Endothelial cell (in vitro differentiated cells): ENCODE measurements around the gene FAM13B. TPM values are rescaled to one million over a fixed set of nuclear protein-coding genes. Genes with fewer than 3 reads are reported as not detected.

Experiments used
- DNase-seq: peaks from one replicate; pipeline ENCODE4 v3.0.0; 2021; ENCODE audit warnings: low spot score
- H3K27ac Mint-ChIP-seq: one replicate; pipeline ENCODE4 v1.8.0; 2021; ENCODE audit warnings: mixed read lengths, inconsistent platforms; ENCODE audit not compliant: unreplicated experiment
- H3K27me3 Mint-ChIP-seq: one replicate; pipeline ENCODE4 v1.8.0; 2021; ENCODE audit warnings: mild to moderate bottlenecking, moderate library complexity, mixed read lengths, inconsistent platforms; ENCODE audit not compliant: unreplicated experiment
- H3K36me3 Mint-ChIP-seq: one replicate; pipeline ENCODE4 v1.8.0; 2021; ENCODE audit warnings: mild to moderate bottlenecking, low read depth, mixed read lengths, inconsistent platforms; ENCODE audit not compliant: unreplicated experiment
- H3K4me1 Mint-ChIP-seq: one replicate; pipeline ENCODE4 v1.8.0; 2021; ENCODE audit warnings: mild to moderate bottlenecking, mixed read lengths, inconsistent platforms; ENCODE audit not compliant: unreplicated experiment
- H3K4me3 Mint-ChIP-seq: one replicate; pipeline ENCODE4 v1.8.0; 2021; ENCODE audit warnings: mild to moderate bottlenecking, mixed read lengths, inconsistent platforms; ENCODE audit not compliant: unreplicated experiment
- H3K9me3 Mint-ChIP-seq: one replicate; pipeline ENCODE4 v1.8.0; 2021; ENCODE audit warnings: mixed read lengths, inconsistent platforms; ENCODE audit not compliant: unreplicated experiment
- CTCF ChIP-seq: fragments of 200-600 bp; sonication (generic); IDR thresholded peaks from one replicate; pipeline ENCODE4 v1.5.0; 2021; ENCODE audit warnings: antibody characterized with exemption; ENCODE audit not compliant: unreplicated experiment
- total RNA-seq: library from RNA; stranded (reverse); fragmentation: NEBNext Ultra II Directional; extraction: Animal tissue kit (Norgen Biotek cat#: 25700); gene quantifications from one replicate; pipeline ENCODE4 v1.2.1, GENCODE V29; 2021; ENCODE audit not compliant: unreplicated experiment

The FAM13B gene
- total RNA-seq, 1 donor from 2014 or later: 31.2 TPM

GRCh38 chr5:137960819-137961218 lies 72.1 kb downstream of the FAM13B start:
- Mint-ChIP-seq H3K27me3 (peaks cover 3% of the 10 kb centered on the region), H3K4me3 (no peak overlapping the region), H3K4me1 (peaks cover 3% of the 10 kb centered on the region), H3K9me3 (no peaks in the 10 kb centered on the region), H3K36me3 (peaks cover 23% of the 10 kb centered on the region), H3K27ac (no peak overlapping the region)
- no peak for DNase-seq
- no peak for TF ChIP-seq CTCF

- Mint-ChIP-seq H3K27ac (no peak overlapping the region), H3K4me3 (no peak overlapping the region), H3K36me3 (peaks cover 16% of the 10 kb centered on the region), H3K4me1 (peaks cover 3% of the 10 kb centered on the region), H3K27me3 (peaks cover 3% of the 10 kb centered on the region), H3K9me3 (no peaks in the 10 kb centered on the region)
- no peak for DNase-seq
- no peak for TF ChIP-seq CTCF
Observed at GRCh38 chr5:137960141-137960540, 72.7 kb downstream of the FAM13B start.

- Mint-ChIP-seq H3K9me3 (no peaks in the 10 kb centered on the region), H3K36me3 (peaks cover 16% of the 10 kb centered on the region), H3K27me3 (peaks cover 3% of the 10 kb centered on the region), H3K27ac (no peak overlapping the region), H3K4me1 (peaks cover 3% of the 10 kb centered on the region), H3K4me3 (no peak overlapping the region)
- no peak for TF ChIP-seq CTCF
- DNase-seq: no peak
Observed at GRCh38 chr5:137959488-137959887, 73.4 kb downstream of the FAM13B start.

- H3K4me3 Mint-ChIP-seq: no peak overlapping the region
- TF ChIP-seq CTCF: no peak
- DNase-seq: no peak
- H3K27ac Mint-ChIP-seq: no peak overlapping the region
- H3K36me3 Mint-ChIP-seq: peaks cover 21% of the 10 kb centered on the region
- H3K9me3 Mint-ChIP-seq: no peaks in the 10 kb centered on the region
- peaks cover 3% of the 10 kb centered on the region for H3K4me1 Mint-ChIP-seq
- peaks cover 3% of the 10 kb centered on the region for H3K27me3 Mint-ChIP-seq
Observed at GRCh38 chr5:137957948-137958347, 74.9 kb downstream of the FAM13B start.

- Mint-ChIP-seq H3K9me3 (no peaks in the 10 kb centered on the region), H3K27ac (peak overlapping the region; percentile 42), H3K27me3 (peaks cover 5% of the 10 kb centered on the region), H3K4me1 (no peaks in the 10 kb centered on the region), H3K36me3 (peaks cover 31% of the 10 kb centered on the region), H3K4me3 (no peak overlapping the region)
- DNase-seq: no peak
- TF ChIP-seq CTCF: no peak
Observed at GRCh38 chr5:137954131-137954879, 78.6 kb downstream of the FAM13B start.
